Spleen (tissue), 11 donors: ENCODE measurements around the gene CD274. TPM values are rescaled to one million over a fixed set of nuclear protein-coding genes. Genes with fewer than 3 reads are reported as not detected.

ENCODE experiments used
- DNase-seq: peaks from one replicate; pipeline ENCODE4 v3.0.0-alpha.2; 2020
- H3K27ac ChIP-seq, 8 donors: fragments of 200-600 bp; sonication (generic) in 7 of 8; 1 replicate in 4 of 8; 2 replicates in 4 of 8; pipeline versions ENCODE4 v1.5.0 to v1.8.0; 2016 to 2021; ENCODE audit warnings: inconsistent platforms in 4 of 8, mild to moderate bottlenecking in 4 of 8, moderate library complexity in 1 of 8
- H3K27me3 ChIP-seq, 7 donors: fragments of 200-600 bp; sonication (generic) in 6 of 7; replicated peaks in 1 of 7; 1 replicate in 4 of 7; 2 replicates in 3 of 7; pipeline versions ENCODE4 v1.5.0 to v1.8.0; 2016 to 2021; ENCODE audit warnings: inconsistent platforms in 3 of 7, mild to moderate bottlenecking in 1 of 7
- H3K36me3 ChIP-seq, 6 donors: fragments of 200-600 bp; sonication (generic) in 5 of 6; 1 replicate in 4 of 6; 2 replicates in 2 of 6; pipeline versions ENCODE4 v1.5.0 to v1.8.0; 2016 to 2021; ENCODE audit warnings: inconsistent platforms in 2 of 6
- H3K4me1 ChIP-seq, 6 donors: fragments of 200-600 bp; sonication (generic) in 5 of 6; 1 replicate in 3 of 6; 2 replicates in 3 of 6; pipeline versions ENCODE4 v1.5.0 to v1.8.0; 2016 to 2021; ENCODE audit warnings: inconsistent platforms in 3 of 6
- H3K4me3 ChIP-seq, 8 donors: fragments of 200-600 bp; sonication (generic) in 7 of 8; 1 replicate in 4 of 8; 2 replicates in 4 of 8; pipeline versions ENCODE4 v1.5.0 to v1.8.0; 2016 to 2021; ENCODE audit warnings: inconsistent platforms in 4 of 8, mild to moderate bottlenecking in 4 of 8, moderate library complexity in 2 of 8
- H3K9me3 ChIP-seq, 8 donors: fragments of 200-600 bp; sonication (generic) in 7 of 8; 1 replicate in 4 of 8; 2 replicates in 4 of 8; pipeline versions ENCODE4 v1.5.0 to v1.8.0; 2016 to 2021; ENCODE audit warnings: inconsistent platforms in 4 of 8
- POLR2A ChIP-seq, 3 donors: fragments of 450-650 bp; IDR thresholded peaks; one replicate each; pipeline ENCODE4 v1.5.1; 2017; ENCODE audit warnings: antibody characterized with exemption in 3 of 3, mild to moderate bottlenecking in 1 of 3
- POLR2AphosphoS5 ChIP-seq, 3 donors: sonication (generic); formaldehyde crosslinking; IDR thresholded peaks; one replicate each; pipeline ENCODE4 v1.5.1; 2017; ENCODE audit warnings: antibody characterized with exemption in 3 of 3
- WGBS, 5 donors: extraction: QIAGEN DNeasy Blood & Tissue Kit in 3 of 5; methylation state at CpG; one replicate each; pipeline versions ENCODE4 v1.1.5 to v1.1.7; 2013 to 2018; 5-methylcytosine and 5-hydroxymethylcytosine counted together
- intact Hi-C: fragments of 100-400 bp; cut with DNase I; formaldehyde crosslinking; loops from one replicate; pipeline ENCODE4 v1.15.0; 2023; ENCODE audit warnings: low total_unique reads
- polyA plus RNA-seq, 3 donors: library from polyadenylated mRNA; stranded (reverse); fragments of 200-250 nt; gene quantifications; one replicate each; pipeline ENCODE4 v1.2.1, GENCODE V29; 2013
- total RNA-seq, 7 donors: library from RNA; depleted of rRNA in 3 of 7; stranded (reverse); fragments of >200 nt in 3 of 7; fragmentation: NEBNext Ultra II Directional in 4 of 7; extraction: Animal tissue kit (Norgen Biotek cat#: 25700) in 4 of 7; gene quantifications; one replicate each; pipeline versions ENCODE4 v1.1.0 to v1.2.1, GENCODE V29; 2016 to 2021
- TF ChIP-seq, protein P1 (sequence below), 11 experiments: fragments of 200-600 bp in 7 of 11; fragments of 450-650 bp in 4 of 11; sonication (generic) in 4 of 11; IDR thresholded peaks in 8 of 11; conservative IDR thresholded peaks in 3 of 11; 1 replicate in 7 of 11; 2 replicates in 4 of 11; pipeline versions ENCODE4 v1.4.0 to v1.8.0; 2016 to 2021; ENCODE audit warnings: antibody characterized with exemption in 11 of 11, inconsistent platforms in 4 of 11, mild to moderate bottlenecking in 1 of 11
- donor health status: healthy with polysubstance abuse.
- donor health status: DM: no; HTN: no; CAD: no; lungs with moderate emphysema.
- donor health status: DM: no; HTN: no; CAD: no.
- donor health status: Bipolar disorder and iron deficiency.
- donor health status: healthy.
- donor health status: DM: no; HTN: no; CAD: no.
- donor health status: DM: yes; HTN: yes; CAD: no.

Gene CD274
- total and polyA plus RNA-seq, 10 donors, result 1.8 to 34.8 (median 25.5) TPM

- WGBS, 5 donors, result 59 to 73% (median 62%) methylated on average over 2 of the region's 2 CpGs
- H3K27me3 ChIP-seq, result no peaks in the 10 kb centered on the region
- H3K27ac ChIP-seq, result peak overlapping the region in 1 of 8 donors; percentile 2
- no peak overlapping the region for H3K4me3 ChIP-seq
- no peaks in the 10 kb centered on the region for H3K9me3 ChIP-seq
- TF ChIP-seq POLR2A (IDR thresholded peaks at IDR 0.05) (no peak), POLR2AphosphoS5 (IDR thresholded peaks at IDR 0.05) (no peak)
- TF ChIP-seq, protein P1, sequence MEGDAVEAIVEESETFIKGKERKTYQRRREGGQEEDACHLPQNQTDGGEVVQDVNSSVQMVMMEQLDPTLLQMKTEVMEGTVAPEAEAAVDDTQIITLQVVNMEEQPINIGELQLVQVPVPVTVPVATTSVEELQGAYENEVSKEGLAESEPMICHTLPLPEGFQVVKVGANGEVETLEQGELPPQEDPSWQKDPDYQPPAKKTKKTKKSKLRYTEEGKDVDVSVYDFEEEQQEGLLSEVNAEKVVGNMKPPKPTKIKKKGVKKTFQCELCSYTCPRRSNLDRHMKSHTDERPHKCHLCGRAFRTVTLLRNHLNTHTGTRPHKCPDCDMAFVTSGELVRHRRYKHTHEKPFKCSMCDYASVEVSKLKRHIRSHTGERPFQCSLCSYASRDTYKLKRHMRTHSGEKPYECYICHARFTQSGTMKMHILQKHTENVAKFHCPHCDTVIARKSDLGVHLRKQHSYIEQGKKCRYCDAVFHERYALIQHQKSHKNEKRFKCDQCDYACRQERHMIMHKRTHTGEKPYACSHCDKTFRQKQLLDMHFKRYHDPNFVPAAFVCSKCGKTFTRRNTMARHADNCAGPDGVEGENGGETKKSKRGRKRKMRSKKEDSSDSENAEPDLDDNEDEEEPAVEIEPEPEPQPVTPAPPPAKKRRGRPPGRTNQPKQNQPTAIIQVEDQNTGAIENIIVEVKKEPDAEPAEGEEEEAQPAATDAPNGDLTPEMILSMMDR (IDR thresholded peaks at IDR 0.05 in 8 of 11, conservative IDR thresholded peaks at IDR 0.05 in 3 of 11), result no peak
- intact Hi-C loops, result no loop called here
- no peaks in the 10 kb centered on the region for H3K36me3 ChIP-seq
- H3K4me1 ChIP-seq, result peaks cover 0 to 4% (median 0%) of the 10 kb centered on the region in 6 donors
- DNase-seq, result no peak
Observed at GRCh38 chr9:5478206-5478605, 27.9 kb downstream of the CD274 start.

DNA sequence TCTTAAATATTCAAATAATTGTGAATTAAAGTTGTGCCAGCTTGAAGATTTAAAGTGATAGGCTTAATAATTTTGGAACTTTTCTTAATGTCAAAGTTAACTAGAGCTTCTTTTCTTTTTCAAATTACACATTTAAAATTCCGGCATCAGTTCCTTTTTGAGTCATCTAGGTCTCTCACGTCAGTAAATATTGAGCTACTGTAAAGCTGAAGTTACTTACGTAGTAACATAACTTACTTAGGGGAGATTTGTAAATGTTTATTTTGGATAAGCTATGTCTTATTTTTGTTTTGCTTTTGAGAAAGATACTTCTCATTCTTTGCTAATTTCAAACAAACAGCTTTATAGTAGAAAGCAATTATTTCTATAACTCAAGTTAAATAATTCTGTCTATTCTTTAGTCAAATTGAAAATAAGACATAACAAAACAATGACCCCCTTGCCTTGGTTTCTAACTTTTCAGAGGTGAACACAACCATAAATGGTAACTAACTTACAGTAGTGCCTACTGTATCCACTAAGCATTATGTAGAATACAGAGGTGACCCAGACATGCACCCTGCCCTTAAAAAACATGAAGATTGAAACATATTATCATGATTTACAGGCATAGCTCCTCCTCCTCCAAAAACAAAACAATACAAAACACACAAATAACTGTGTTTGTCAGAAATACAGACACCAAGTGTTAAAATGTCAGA is 29.8 kb downstream of the CD274 start:
- no peak for DNase-seq
- no peak for TF ChIP-seq POLR2A (IDR thresholded peaks at IDR 0.05)
- TF ChIP-seq, protein P1 (IDR thresholded peaks at IDR 0.05 in 8 of 11, conservative IDR thresholded peaks at IDR 0.05 in 3 of 11), result no peak
- TF ChIP-seq POLR2AphosphoS5 (IDR thresholded peaks at IDR 0.05), result no peak
- Histone ChIP-seq H3K9me3 (no peaks in the 10 kb centered on the region), H3K36me3 (no peaks in the 10 kb centered on the region), H3K4me1 (peaks cover 0 to 4% (median 0%) of the 10 kb centered on the region in 6 donors), H3K27me3 (no peaks in the 10 kb centered on the region), H3K4me3 (no peak overlapping the region), H3K27ac (no peak overlapping the region)
- intact Hi-C loops, result no loop called here
- WGBS, 5 donors, result 71 to 80% (median 77%) methylated on average over 3 of the region's 3 CpGs

GRCh38 chr9:5480919-5481318 is 30.6 kb downstream of the CD274 start:
- no peaks in the 10 kb centered on the region for H3K27me3 ChIP-seq
- TF ChIP-seq POLR2A (IDR thresholded peaks at IDR 0.05) (no peak), POLR2AphosphoS5 (IDR thresholded peaks at IDR 0.05) (no peak)
- TF ChIP-seq, protein P1 (IDR thresholded peaks at IDR 0.05 in 8 of 11, conservative IDR thresholded peaks at IDR 0.05 in 3 of 11), result no peak
- H3K4me1 ChIP-seq, result peaks cover 0 to 4% (median 0%) of the 10 kb centered on the region in 6 donors
- WGBS, 5 donors, result 83 to 91% (median 86%) methylated on average over 4 of the region's 4 CpGs
- no peak for DNase-seq
- intact Hi-C loops, result no loop called here
- H3K36me3 ChIP-seq, result no peaks in the 10 kb centered on the region
- no peak overlapping the region for H3K4me3 ChIP-seq
- H3K9me3 ChIP-seq, result no peaks in the 10 kb centered on the region
- H3K27ac ChIP-seq, result no peak overlapping the region

DNA sequence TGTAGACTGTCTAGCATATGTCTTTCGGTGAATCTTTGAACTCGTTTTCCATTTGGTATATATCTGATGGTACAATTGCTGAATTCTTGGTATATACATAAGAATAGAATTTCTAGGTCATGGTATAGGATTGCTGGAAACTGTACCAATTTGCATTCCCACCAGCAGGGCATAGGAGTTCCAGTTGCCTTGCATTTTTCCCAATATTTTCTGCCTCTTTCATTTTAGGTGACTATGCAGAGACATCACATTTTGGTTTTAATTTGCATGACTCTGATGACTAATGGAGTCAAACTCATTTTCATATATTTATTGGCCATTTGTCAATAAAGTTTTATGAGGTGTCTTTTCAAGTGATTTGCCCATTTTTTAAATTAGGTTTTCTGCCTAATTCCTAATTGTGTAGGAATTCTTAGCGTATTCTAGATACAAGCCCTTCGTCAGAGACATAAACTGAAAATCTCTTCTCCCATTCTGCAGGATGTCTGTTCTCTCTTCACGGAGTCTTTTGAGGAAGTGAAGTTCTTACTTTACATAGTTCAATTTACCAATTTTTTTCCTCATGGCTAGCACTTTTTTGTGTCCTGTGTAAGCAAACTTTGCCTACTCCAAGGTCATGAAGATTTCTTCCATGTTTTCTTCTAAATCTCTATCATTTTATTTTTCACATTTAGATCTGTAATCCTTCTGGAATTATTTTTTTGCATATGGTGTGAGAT is 31.1 kb downstream of the CD274 start:
- H3K4me3 ChIP-seq, result no peak overlapping the region
- no peak overlapping the region for H3K27ac ChIP-seq
- TF ChIP-seq, protein P1 (IDR thresholded peaks at IDR 0.05 in 8 of 11, conservative IDR thresholded peaks at IDR 0.05 in 3 of 11), result no peak
- H3K4me1 ChIP-seq, result peaks cover 0 to 4% (median 0%) of the 10 kb centered on the region in 6 donors
- intact Hi-C loops, result no loop called here
- no peaks in the 10 kb centered on the region for H3K36me3 ChIP-seq
- DNase-seq, result no peak
- H3K27me3 ChIP-seq, result no peaks in the 10 kb centered on the region
- H3K9me3 ChIP-seq, result no peaks in the 10 kb centered on the region
- 69 to 79% (median 76%) methylated on average over 5 of the region's 5 CpGs for WGBS, 5 donors
